Measurements from ENCODE around the gene SLIT3.

DNA sequence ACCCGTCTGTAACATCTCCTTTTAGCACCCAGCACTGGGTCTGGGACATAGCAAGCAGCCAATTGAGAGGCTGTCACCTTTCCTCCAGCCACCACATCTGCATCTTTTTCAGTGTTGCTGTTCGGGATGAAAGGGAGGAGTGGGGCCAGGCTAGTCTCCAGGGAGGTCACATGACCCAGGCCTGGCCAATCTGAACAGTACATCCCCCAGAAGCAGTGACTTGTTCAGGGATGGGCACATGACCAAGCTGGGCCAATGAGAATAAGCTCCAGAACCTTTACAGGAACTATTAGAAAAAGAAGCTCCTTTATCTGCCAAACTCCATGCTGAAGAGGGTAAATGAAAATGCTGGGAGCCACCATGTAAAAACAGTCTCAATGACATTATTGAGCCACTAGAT, 359.0 kb downstream of the SLIT3 start:
- TF ChIP-seq, protein P1, sequence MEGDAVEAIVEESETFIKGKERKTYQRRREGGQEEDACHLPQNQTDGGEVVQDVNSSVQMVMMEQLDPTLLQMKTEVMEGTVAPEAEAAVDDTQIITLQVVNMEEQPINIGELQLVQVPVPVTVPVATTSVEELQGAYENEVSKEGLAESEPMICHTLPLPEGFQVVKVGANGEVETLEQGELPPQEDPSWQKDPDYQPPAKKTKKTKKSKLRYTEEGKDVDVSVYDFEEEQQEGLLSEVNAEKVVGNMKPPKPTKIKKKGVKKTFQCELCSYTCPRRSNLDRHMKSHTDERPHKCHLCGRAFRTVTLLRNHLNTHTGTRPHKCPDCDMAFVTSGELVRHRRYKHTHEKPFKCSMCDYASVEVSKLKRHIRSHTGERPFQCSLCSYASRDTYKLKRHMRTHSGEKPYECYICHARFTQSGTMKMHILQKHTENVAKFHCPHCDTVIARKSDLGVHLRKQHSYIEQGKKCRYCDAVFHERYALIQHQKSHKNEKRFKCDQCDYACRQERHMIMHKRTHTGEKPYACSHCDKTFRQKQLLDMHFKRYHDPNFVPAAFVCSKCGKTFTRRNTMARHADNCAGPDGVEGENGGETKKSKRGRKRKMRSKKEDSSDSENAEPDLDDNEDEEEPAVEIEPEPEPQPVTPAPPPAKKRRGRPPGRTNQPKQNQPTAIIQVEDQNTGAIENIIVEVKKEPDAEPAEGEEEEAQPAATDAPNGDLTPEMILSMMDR (IDR thresholded peaks at IDR 0.05), result no peak
- no peak for TF ChIP-seq POLR2AphosphoS5 (IDR thresholded peaks at IDR 0.05; ENCODE audit: insufficient read depth in 1 of 2, low read depth in 1 of 2)
